ENCODE measurements around the gene NRG3. TPM values are rescaled to one million over a fixed set of nuclear protein-coding genes. Genes with fewer than 3 reads are reported as not detected.
"Not testable (repeated sequence)": the region's sequence is repeated elsewhere in the genome, so short reads cannot be mapped to it uniquely, and the experiment has no call there.

Gene NRG3
- total RNA-seq, 1 donor from 2014 or later: 0.92 TPM

DNA sequence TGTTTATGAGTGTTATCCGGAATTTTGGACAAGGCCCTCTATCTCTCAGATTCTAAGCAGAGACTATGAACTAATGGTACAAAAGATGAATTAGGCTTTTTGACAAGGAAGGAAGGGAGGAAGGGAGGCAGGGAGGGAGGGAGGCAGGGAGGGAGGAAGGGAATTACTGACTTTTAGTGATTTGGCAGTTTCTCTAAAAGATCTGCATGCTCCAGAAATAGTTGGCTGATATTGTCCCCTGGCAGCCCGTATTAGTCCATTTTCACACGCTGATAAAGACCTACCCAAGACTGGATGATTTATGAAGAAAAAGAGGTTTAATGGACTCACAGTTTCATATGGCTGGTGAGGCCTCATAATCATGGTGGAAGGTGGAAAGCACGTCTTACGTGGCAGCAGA lies 1093.5 kb downstream of the NRG3 start:
- no peak for DNase-seq (ENCODE audit: low read depth)
- no peak overlapping the region for H3K4me3 ChIP-seq (ENCODE audit: low read depth, low read length)
- TF ChIP-seq, protein P1, sequence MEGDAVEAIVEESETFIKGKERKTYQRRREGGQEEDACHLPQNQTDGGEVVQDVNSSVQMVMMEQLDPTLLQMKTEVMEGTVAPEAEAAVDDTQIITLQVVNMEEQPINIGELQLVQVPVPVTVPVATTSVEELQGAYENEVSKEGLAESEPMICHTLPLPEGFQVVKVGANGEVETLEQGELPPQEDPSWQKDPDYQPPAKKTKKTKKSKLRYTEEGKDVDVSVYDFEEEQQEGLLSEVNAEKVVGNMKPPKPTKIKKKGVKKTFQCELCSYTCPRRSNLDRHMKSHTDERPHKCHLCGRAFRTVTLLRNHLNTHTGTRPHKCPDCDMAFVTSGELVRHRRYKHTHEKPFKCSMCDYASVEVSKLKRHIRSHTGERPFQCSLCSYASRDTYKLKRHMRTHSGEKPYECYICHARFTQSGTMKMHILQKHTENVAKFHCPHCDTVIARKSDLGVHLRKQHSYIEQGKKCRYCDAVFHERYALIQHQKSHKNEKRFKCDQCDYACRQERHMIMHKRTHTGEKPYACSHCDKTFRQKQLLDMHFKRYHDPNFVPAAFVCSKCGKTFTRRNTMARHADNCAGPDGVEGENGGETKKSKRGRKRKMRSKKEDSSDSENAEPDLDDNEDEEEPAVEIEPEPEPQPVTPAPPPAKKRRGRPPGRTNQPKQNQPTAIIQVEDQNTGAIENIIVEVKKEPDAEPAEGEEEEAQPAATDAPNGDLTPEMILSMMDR (conservative IDR thresholded peaks at IDR 0.05; ENCODE audit: low read depth, low read length): no peak

DNA sequence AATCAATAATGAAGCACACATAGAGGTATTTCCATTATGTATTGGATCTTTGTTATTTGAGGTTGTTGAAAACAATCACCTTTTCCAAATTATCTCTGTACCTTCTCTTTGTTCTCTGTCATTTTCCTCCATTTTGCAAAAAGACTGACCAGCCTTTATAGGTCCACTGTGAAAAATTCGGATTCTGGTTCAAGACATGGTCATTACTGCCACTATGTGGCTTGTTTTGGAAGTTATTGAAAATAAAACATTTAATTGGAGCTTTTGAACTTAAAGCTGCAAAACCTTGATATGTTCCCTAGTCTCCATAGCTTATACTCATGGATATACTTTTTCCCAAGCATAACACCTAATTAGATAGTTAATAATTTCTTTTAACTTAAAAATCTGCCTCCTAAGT lies 1094.4 kb downstream of the NRG3 start:
- DNase-seq (ENCODE audit: low read depth): no peak
- no peak overlapping the region for H3K4me3 ChIP-seq (ENCODE audit: low read depth, low read length)
- TF ChIP-seq, protein P1 (conservative IDR thresholded peaks at IDR 0.05; ENCODE audit: low read depth, low read length): peak; percentile 57

- TF ChIP-seq, protein P1 (conservative IDR thresholded peaks at IDR 0.05; ENCODE audit: low read depth, low read length): no peak
- DNase-seq (ENCODE audit: low read depth): no peak
- no peak overlapping the region for H3K4me3 ChIP-seq (ENCODE audit: low read depth, low read length)
Observed at GRCh38 chr10:82980321-82980720, 1105.3 kb downstream of the NRG3 start.

GRCh38 chr10:82981137-82981723 lies 1106.2 kb downstream of the NRG3 start:
- no peak overlapping the region for H3K4me3 ChIP-seq (ENCODE audit: low read depth, low read length)
- TF ChIP-seq, protein P1 (conservative IDR thresholded peaks at IDR 0.05; ENCODE audit: low read depth, low read length): no peak
- DNase-seq (ENCODE audit: low read depth): no peak

DNA sequence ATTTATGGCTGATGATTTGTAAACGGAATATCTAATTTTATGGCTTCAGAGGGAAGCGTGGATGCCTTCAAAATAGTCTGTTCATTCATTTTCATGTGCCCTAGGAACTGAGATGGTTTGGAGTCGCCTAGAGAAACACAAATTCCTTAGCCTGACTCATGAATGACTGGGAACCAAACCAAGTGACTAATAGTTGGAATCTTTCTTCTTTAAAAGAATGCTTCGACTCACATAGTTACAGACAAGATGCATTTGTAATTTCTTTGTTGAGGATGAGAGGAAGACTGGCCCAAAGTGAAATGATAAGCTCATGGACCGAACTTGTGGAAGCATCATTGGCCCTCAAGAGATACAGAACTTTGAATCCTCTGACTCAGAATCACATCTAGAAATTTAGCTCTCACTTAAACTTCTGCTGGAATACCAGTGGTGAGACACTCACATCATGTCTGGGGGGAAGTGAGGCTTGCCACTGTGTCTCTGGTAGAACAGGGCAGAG lies 1107.2 kb downstream of the NRG3 start:
- TF ChIP-seq, protein P1 (conservative IDR thresholded peaks at IDR 0.05; ENCODE audit: low read depth, low read length): no peak
- H3K4me3 ChIP-seq (ENCODE audit: low read depth, low read length): no peak overlapping the region
- DNase-seq (ENCODE audit: low read depth): peak; percentile 73

GRCh38 chr10:82986216-82986615 lies 1111.2 kb downstream of the NRG3 start:
- TF ChIP-seq, protein P1 (conservative IDR thresholded peaks at IDR 0.05; ENCODE audit: low read depth, low read length): no peak
- H3K4me3 ChIP-seq (ENCODE audit: low read depth, low read length): no peak overlapping the region
- no peak for DNase-seq (ENCODE audit: low read depth)

GRCh38 chr10:83006479-83006878 lies 1131.5 kb downstream of the NRG3 start:
- not testable (repeated sequence) for DNase-seq (ENCODE audit: low read depth); H3K4me3 ChIP-seq (ENCODE audit: low read depth, low read length)
